HG03280 (cell line): ENCODE data around the gene JPH2.

ENCODE experiments used
- ATAC-seq: cut with Tn5 transposase; IDR thresholded peaks from one replicate; pipeline ENCODE4 v1.9.1; 2021; ENCODE audit warnings: mild to moderate bottlenecking, moderate library complexity; ENCODE audit not compliant: unreplicated experiment

The JPH2 gene

GRCh38 chr20:44065401-44066340 lies 121.3 kb downstream of the JPH2 start:
- no peak for ATAC-seq

DNA sequence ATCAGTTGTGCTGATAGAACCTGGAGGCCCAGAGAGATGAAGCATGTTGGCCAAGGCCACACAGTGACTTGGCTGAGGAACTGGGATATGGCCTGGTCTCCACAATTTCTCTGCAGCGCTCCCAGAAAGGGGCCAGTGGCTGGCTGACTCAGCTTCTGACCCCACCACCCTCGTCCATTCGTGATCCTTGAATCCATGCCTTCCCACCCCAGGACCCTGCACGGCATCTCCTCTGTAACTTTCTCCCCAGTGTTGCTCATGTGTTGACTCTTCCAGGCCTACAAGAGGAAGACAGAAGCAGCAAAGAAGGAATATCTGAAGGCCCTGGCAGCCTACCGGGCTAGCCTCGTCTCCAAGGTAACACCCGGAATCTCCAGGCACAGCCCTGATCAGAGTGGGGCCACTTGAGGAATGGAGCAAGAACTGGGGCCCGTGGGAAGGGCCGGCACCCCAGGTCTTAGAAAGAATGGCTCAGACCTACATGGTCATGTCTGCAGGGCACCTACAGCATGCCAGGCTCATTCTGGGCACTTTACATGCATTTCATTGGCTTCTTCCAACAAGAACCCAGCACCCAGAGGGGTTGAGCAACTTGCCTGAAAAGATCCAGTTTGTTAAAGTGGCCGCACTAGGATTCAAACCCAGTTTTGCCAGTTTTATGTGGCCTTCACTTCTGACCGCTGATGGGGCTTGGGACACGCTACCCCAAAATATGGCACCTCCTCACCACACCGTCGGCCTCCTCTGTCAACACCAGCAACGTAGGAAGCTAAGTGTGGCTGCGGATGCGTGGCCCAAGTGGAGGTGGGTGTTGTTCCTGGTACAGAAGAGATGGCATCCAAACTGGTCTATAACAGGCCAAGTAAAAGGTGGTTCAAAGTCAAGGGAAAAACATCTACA lies 122.2 kb downstream of the JPH2 start:
- ATAC-seq, result no peak
